ENCODE results near the gene KDM2A. TPM values are rescaled to one million over a fixed set of nuclear protein-coding genes. Genes with fewer than 3 reads are reported as not detected.
"Not testable (repeated sequence)": the region's sequence is repeated elsewhere in the genome, so short reads cannot be mapped to it uniquely, and the experiment has no call there.

Gene KDM2A
- total RNA-seq, 4 donors from 2014 or later: 64.5 to 84.0 (median 70.3) TPM

DNA sequence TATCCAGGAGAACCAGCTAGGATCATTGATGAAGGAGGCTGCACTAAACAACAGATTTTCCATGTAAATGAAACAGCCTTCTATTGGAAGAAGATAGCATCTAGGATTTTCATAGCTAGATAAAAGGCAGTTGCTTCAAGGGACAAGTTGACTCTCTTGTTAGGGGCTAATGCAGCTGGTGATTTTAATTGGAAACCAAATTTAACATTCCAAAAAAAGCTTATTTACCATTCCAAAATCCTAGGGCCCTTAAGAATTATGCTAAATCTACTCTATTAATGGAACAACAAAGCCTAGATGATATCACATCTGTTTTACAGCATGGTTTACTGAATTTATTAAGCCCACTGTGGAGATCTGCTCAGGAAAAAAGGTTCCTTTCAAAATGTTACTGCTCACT, 80.7 kb downstream of the KDM2A start:
- no peak for DNase-seq (ENCODE audit: low spot score in 2 of 2)
- TF ChIP-seq POLR2A (IDR thresholded peaks at IDR 0.05): no peak
- TF ChIP-seq, protein P1, sequence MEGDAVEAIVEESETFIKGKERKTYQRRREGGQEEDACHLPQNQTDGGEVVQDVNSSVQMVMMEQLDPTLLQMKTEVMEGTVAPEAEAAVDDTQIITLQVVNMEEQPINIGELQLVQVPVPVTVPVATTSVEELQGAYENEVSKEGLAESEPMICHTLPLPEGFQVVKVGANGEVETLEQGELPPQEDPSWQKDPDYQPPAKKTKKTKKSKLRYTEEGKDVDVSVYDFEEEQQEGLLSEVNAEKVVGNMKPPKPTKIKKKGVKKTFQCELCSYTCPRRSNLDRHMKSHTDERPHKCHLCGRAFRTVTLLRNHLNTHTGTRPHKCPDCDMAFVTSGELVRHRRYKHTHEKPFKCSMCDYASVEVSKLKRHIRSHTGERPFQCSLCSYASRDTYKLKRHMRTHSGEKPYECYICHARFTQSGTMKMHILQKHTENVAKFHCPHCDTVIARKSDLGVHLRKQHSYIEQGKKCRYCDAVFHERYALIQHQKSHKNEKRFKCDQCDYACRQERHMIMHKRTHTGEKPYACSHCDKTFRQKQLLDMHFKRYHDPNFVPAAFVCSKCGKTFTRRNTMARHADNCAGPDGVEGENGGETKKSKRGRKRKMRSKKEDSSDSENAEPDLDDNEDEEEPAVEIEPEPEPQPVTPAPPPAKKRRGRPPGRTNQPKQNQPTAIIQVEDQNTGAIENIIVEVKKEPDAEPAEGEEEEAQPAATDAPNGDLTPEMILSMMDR (IDR thresholded peaks at IDR 0.05): no peak
- intact Hi-C loops (cut with DNase I; ENCODE audit: low total_unique reads): no loop called here
- H3K4me3 ChIP-seq (ENCODE audit: low read depth, poor library complexity, severe bottlenecking): no peak overlapping the region

DNA sequence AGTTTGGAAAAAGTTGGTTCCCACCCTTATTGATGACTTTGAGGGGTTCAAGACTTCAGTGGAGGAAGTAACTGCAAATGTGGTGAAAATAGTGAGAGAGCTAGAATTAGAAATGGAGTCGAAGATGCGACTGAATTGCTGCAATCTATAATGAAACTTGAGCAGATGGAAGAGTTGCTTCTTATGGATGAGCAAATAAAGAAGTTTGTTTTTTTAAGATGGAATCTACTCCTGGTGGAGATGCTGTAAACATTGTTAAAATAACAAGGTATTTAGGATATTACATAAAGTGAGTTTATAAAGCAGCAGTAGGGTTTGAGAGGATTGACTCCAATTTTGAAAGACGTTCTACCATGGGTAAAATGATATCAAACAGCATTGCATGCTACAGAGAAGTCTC, 83.0 kb downstream of the KDM2A start:
- intact Hi-C loops (cut with DNase I; ENCODE audit: low total_unique reads): no loop called here
- DNase-seq (ENCODE audit: low spot score in 2 of 2): no peak
- TF ChIP-seq, protein P1 (IDR thresholded peaks at IDR 0.05): no peak
- no peak for TF ChIP-seq POLR2A (IDR thresholded peaks at IDR 0.05)
- H3K4me3 ChIP-seq (ENCODE audit: low read depth, poor library complexity, severe bottlenecking): no peak overlapping the region
- 95 to 98% methylated on average over 3 of the region's 3 CpGs for WGBS, 2 donors

DNA sequence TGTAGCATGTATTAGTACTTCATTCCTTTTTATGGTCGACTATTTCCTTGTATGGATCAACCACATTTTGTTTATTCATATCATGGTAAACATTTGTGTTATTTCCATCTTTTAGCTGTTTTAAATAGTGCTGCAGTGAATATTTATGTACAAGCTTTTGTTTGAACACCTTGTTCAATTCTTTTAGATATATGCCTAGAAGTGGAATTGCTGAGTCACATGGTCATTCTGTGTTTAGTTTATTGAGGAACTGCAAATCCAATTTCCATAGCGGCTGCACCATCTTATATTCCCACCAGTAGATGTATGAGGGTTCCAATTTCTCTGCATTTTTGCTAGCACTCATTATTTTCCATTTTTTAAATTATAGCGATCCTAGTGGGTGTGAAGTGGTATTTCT, 85.8 kb downstream of the KDM2A start:
- WGBS, 2 donors: 94 to 96% methylated on average over 3 of the region's 3 CpGs
- H3K4me3 ChIP-seq (ENCODE audit: low read depth, poor library complexity, severe bottlenecking): no peak overlapping the region
- no peak for DNase-seq (ENCODE audit: low spot score in 2 of 2)
- TF ChIP-seq, protein P1 (IDR thresholded peaks at IDR 0.05): no peak
- no peak for TF ChIP-seq POLR2A (IDR thresholded peaks at IDR 0.05)
- intact Hi-C loops (cut with DNase I; ENCODE audit: low total_unique reads): no loop called here

DNA sequence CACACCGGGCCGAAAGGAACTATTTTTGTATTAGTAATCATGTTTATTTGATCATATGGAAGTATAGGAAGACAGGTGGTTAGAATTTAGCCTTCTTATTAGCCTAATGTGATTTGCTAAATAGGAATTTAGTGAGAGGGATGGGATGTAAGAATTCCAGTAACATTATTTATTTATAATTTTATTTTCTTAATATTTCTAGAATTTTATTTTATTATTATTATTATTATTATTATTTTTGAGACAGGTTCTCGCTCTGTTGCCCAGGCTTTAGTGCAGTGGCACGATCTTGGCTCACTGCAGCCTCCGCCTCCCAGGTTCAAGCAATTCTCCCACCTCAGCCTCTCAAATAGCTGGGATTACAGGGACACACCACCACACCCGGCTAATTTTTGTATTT, 90.2 kb downstream of the KDM2A start:
- H3K4me3 ChIP-seq (ENCODE audit: low read depth, poor library complexity, severe bottlenecking); intact Hi-C loops (cut with DNase I; ENCODE audit: low total_unique reads); DNase-seq (ENCODE audit: low spot score in 2 of 2): not testable (repeated sequence)
- 97 to 98% methylated on average over 6 of the region's 6 CpGs for WGBS, 2 donors

DNA sequence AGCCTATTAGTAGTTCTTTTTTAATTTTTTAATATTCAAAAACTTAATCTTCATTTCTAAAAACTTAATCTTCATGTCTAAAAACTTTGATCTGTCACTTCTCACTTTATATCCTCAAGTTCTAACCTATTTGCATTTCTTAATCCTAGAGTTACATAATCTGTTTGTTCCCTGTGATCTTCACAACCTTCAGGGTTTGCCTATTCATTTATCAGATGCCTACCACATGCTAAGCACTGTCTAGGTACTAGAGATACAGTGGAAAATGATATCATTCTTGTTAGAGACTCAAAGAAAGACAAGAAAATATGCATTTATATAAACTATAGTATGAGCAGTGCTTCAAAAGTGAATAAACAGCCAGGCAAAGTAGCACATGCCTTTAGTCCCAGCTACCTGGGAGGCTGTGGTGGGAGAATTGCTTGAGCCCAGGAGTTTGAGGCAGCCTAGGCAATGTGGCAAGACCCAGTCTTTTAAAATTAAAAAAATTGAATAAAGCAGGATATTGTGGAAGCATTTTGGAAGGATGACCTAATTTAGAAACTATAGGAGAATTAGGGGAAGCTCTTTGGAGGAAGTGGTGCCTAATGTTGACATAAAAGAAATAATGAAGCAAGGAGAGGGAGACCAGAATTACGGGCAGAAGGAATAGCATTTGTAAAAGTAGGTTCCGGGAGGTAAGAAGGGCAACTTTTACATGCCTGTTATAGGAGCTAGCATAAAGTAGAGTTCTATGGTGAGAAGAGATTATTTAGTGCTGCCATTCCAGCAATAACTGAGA, 92.8 kb downstream of the KDM2A start:
- intact Hi-C loops (cut with DNase I; ENCODE audit: low total_unique reads): no loop called here
- WGBS, 2 donors: 83 to 85% methylated on average over 2 of the region's 2 CpGs
- TF ChIP-seq, protein P1 (IDR thresholded peaks at IDR 0.05): no peak
- no peak for TF ChIP-seq POLR2A (IDR thresholded peaks at IDR 0.05)
- no peak for DNase-seq (ENCODE audit: low spot score in 2 of 2)
- no peak overlapping the region for H3K4me3 ChIP-seq (ENCODE audit: low read depth, poor library complexity, severe bottlenecking)

DNA sequence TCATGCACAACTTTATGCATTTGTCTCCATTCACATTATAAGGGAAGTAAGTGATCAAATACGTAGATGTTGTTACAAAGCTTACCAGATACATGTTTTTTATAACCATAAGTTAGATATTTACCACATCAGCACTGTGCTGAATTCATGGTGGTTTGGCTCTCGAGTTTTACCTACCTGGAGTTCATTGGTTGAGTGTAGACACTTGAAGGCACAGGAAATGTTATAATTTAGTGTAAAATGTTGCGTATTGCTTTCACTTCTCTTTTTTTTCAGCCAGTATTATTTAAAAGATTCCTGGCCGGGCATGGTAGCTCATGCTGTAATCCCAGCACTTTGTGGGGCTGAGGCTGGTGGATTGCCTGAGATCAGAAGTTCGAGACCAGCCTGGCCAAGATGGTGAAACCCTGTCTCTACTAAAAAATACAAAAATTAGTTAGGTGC, 94.1 kb downstream of the KDM2A start:
- no peak for TF ChIP-seq POLR2A (IDR thresholded peaks at IDR 0.05)
- TF ChIP-seq, protein P1 (IDR thresholded peaks at IDR 0.05): no peak
- DNase-seq (ENCODE audit: low spot score in 2 of 2): no peak
- intact Hi-C loops (cut with DNase I; ENCODE audit: low total_unique reads): no loop called here
- H3K4me3 ChIP-seq (ENCODE audit: low read depth, poor library complexity, severe bottlenecking): no peak overlapping the region
- WGBS, 2 donors: 80 to 83% methylated on average over 5 of the region's 5 CpGs

All from lower leg skin (tissue), 4 donors.